Measurements from ENCODE around the gene SEC31B.

Gene SEC31B

GRCh38 chr10:100479037-100479436 lies 40.6 kb downstream of the SEC31B start (continued):
- no peak for TF ChIP-seq ZNF518A (tag by site-specific recombination; conservative IDR thresholded peaks at IDR 0.05; ENCODE audit: low read depth)
- no peak for TF ChIP-seq ZNF26 (tag by site-specific recombination; IDR thresholded peaks at IDR 0.05)
- TF ChIP-seq ZNF585B (tag by site-specific recombination; IDR thresholded peaks at IDR 0.05), result no peak
- TF ChIP-seq KLF7 (tag by site-specific recombination; IDR thresholded peaks at IDR 0.05; ENCODE audit: borderline replicate concordance), result no peak
- TF ChIP-seq ZNF549 (tag by site-specific recombination; IDR thresholded peaks at IDR 0.05), result no peak
- no peak for TF ChIP-seq RBAK (tag by site-specific recombination; IDR thresholded peaks at IDR 0.05)
- TF ChIP-seq ZNF558 (tag by site-specific recombination; IDR thresholded peaks at IDR 0.05), result no peak
- no peak for TF ChIP-seq ELK4 (IDR thresholded peaks at IDR 0.05; ENCODE audit: borderline replicate concordance, low read depth, low read length)
- TF ChIP-seq ZNF146 (tag by site-specific recombination; IDR thresholded peaks at IDR 0.05), result no peak
- peak; percentile 74 for TF ChIP-seq GLI2 (tag by site-specific recombination; IDR thresholded peaks at IDR 0.05; ENCODE audit: borderline replicate concordance, low read depth)
- 0 out of 2 replicates have a peak, but pooled peaks have one; percentile 17 for TF ChIP-seq ZSCAN30 (tag by site-specific recombination; IDR thresholded peaks at IDR 0.05)
- peak; percentile 49; the same call in 1 of the 2 replicates for TF ChIP-seq IKZF3 (tag by site-specific recombination; IDR thresholded peaks at IDR 0.05)
- no peak for TF ChIP-seq MZF1 (tag by site-specific recombination; IDR thresholded peaks at IDR 0.05; ENCODE audit: borderline replicate concordance)
- TF ChIP-seq ZNF530 (tag by site-specific recombination; IDR thresholded peaks at IDR 0.05; ENCODE audit: low read depth), result no peak
- TF ChIP-seq ZNF843 (tag by site-specific recombination; IDR thresholded peaks at IDR 0.05), result peak; percentile 89
- no peak for TF ChIP-seq ZNF394 (tag by site-specific recombination; IDR thresholded peaks at IDR 0.05; ENCODE audit: borderline replicate concordance)
- TF ChIP-seq ZNF48 (tag by site-specific recombination; IDR thresholded peaks at IDR 0.05), result no peak
- TF ChIP-seq SETDB1 (IDR thresholded peaks at IDR 0.05; ENCODE audit: insufficient read length, low read length), result no peak
- TF ChIP-seq ZNF112 (tag by site-specific recombination; IDR thresholded peaks at IDR 0.05), result no peak
- TF ChIP-seq ZSCAN16 (tag by site-specific recombination; IDR thresholded peaks at IDR 0.05), result no peak
- TF ChIP-seq ZNF404 (tag by site-specific recombination; IDR thresholded peaks at IDR 0.05), result no peak
- no peak for TF ChIP-seq ZNF677 (tag by site-specific recombination; IDR thresholded peaks at IDR 0.05)
- no peak for TF ChIP-seq ZNF701 (tag by site-specific recombination; IDR thresholded peaks at IDR 0.05)
- TF ChIP-seq ZNF449 (tag by site-specific recombination; IDR thresholded peaks at IDR 0.05), result no peak
- TF ChIP-seq GLIS2 (tag by site-specific recombination; IDR thresholded peaks at IDR 0.05), result no peak
- no peak for TF ChIP-seq TCF7L2 (IDR thresholded peaks at IDR 0.05; ENCODE audit: borderline replicate concordance, low read depth, low read length)
- TF ChIP-seq ZBTB6 (tag by site-specific recombination; IDR thresholded peaks at IDR 0.05), result 0 out of 2 replicates have a peak, but pooled peaks have one; percentile 23
- TF ChIP-seq ZBTB49 (tag by site-specific recombination; IDR thresholded peaks at IDR 0.05; ENCODE audit: low read depth), result no peak

All from HEK293 (cell line).